Liver (tissue), 9 donors: ENCODE measurements around the gene FRMD7. TPM values are rescaled to one million over a fixed set of nuclear protein-coding genes. Genes with fewer than 3 reads are reported as not detected.

Experiments used
- DNase-seq: peaks from one replicate; pipeline ENCODE4 v3.0.0-alpha.2; 2017; ENCODE audit warnings: low spot score
- H3K27ac ChIP-seq, 2 donors: one replicate each; pipeline ENCODE4 v1.7.0; 2013; ENCODE audit warnings: inconsistent platforms in 2 of 2, low read length in 2 of 2, control low read depth in 1 of 2, low read depth in 1 of 2, mild to moderate bottlenecking in 1 of 2
- H3K27me3 ChIP-seq, 4 donors: one replicate each; pipeline versions ENCODE4 v1.6.1 to v1.7.0; 2013; ENCODE audit warnings: low read length in 3 of 4, inconsistent platforms in 1 of 4, mild to moderate bottlenecking in 1 of 4, moderate library complexity in 1 of 4; ENCODE audit not compliant: control insufficient read depth in 4 of 4, insufficient read depth in 4 of 4
- H3K36me3 ChIP-seq, 4 donors: one replicate each; pipeline versions ENCODE4 v1.6.1 to v1.7.0; 2013; ENCODE audit warnings: low read length in 3 of 4, mild to moderate bottlenecking in 3 of 4, low read depth in 1 of 4, moderate library complexity in 1 of 4; ENCODE audit not compliant: control insufficient read depth in 4 of 4, insufficient read depth in 3 of 4
- H3K4me1 ChIP-seq, 4 donors: one replicate each; pipeline versions ENCODE4 v1.6.1 to v1.7.0; 2013; ENCODE audit warnings: low read length in 3 of 4, mild to moderate bottlenecking in 3 of 4, moderate library complexity in 1 of 4; ENCODE audit not compliant: control insufficient read depth in 4 of 4, insufficient read depth in 4 of 4
- H3K4me3 ChIP-seq, 3 donors: one replicate each; pipeline versions ENCODE4 v1.6.1 to v1.7.0; 2013; ENCODE audit warnings: low read length in 3 of 3, control low read depth in 1 of 3, low read depth in 1 of 3, mild to moderate bottlenecking in 1 of 3
- H3K9ac ChIP-seq, 2 donors: one replicate each; pipeline ENCODE4 v1.7.0; 2013; ENCODE audit warnings: low read length in 2 of 2, mild to moderate bottlenecking in 2 of 2, moderate library complexity in 2 of 2, control low read depth in 1 of 2, low read depth in 1 of 2
- H3K9me3 ChIP-seq, 4 donors: one replicate each; pipeline versions ENCODE4 v1.6.1 to v1.7.0; 2013; ENCODE audit warnings: low read length in 3 of 4; ENCODE audit not compliant: control insufficient read depth in 4 of 4
- ATF3 ChIP-seq: IDR thresholded peaks from 2 replicates; pipeline ENCODE4 v1.6.1; 2016; ENCODE audit warnings: antibody characterized with exemption
- EGR1 ChIP-seq, 2 donors: IDR thresholded peaks; 2 replicates each; pipeline ENCODE4 v1.6.1; 2016 to 2018; ENCODE audit warnings: antibody characterized with exemption in 2 of 2, low read depth in 2 of 2
- FOXA2 ChIP-seq: IDR thresholded peaks from 2 replicates; pipeline ENCODE4 v1.6.1; 2016; ENCODE audit warnings: antibody characterized with exemption
- HNF4A ChIP-seq, 2 donors: conservative IDR thresholded peaks; 2 replicates each; pipeline ENCODE4 v1.6.1; 2016; ENCODE audit warnings: antibody characterized with exemption in 2 of 2, mild to moderate bottlenecking in 2 of 2
- JUND ChIP-seq, 2 donors: IDR thresholded peaks; 2 replicates each; pipeline ENCODE4 v1.6.1; 2016; ENCODE audit warnings: antibody characterized with exemption in 2 of 2
- MAX ChIP-seq: IDR thresholded peaks from 2 replicates; pipeline ENCODE4 v1.6.1; 2016; ENCODE audit warnings: antibody characterized with exemption
- NR2F2 ChIP-seq: IDR thresholded peaks from 2 replicates; pipeline ENCODE4 v1.6.1; 2016; ENCODE audit warnings: antibody characterized with exemption
- RAD21 ChIP-seq, 2 donors: IDR thresholded peaks; 2 replicates each; pipeline ENCODE4 v1.6.1; 2016; ENCODE audit warnings: antibody characterized with exemption in 2 of 2, mild to moderate bottlenecking in 2 of 2
- REST ChIP-seq: IDR thresholded peaks from 2 replicates; pipeline ENCODE4 v1.6.1; 2016; ENCODE audit warnings: antibody characterized with exemption, mild to moderate bottlenecking
- RXRA ChIP-seq, 2 donors: IDR thresholded peaks; 2 replicates each; pipeline ENCODE4 v1.6.1; 2017 to 2018; ENCODE audit warnings: antibody characterized with exemption in 2 of 2, mild to moderate bottlenecking in 1 of 2
- TAF1 ChIP-seq: conservative IDR thresholded peaks from 2 replicates; pipeline ENCODE4 v1.6.1; 2016; ENCODE audit warnings: antibody characterized with exemption, mild to moderate bottlenecking
- ZBTB33 ChIP-seq: IDR thresholded peaks from 2 replicates; pipeline ENCODE4 v1.6.1; 2016; ENCODE audit warnings: antibody characterized with exemption
- WGBS: extraction: QIAGEN DNeasy Blood & Tissue Kit; methylation state at CpG from one replicate; pipeline ENCODE4 v1.1.7; 2013; 5-methylcytosine and 5-hydroxymethylcytosine counted together
- polyA plus RNA-seq, 2 donors: library from polyadenylated mRNA; stranded (reverse) in 1 of 2; unstranded in 1 of 2; fragments of 200-250 nt in 1 of 2; fragments of >200 nt in 1 of 2; fragmentation: Nextera tagmentation in 1 of 2; extraction: Ambion mirVana in 1 of 2; gene quantifications; one replicate each; pipeline versions ENCODE4 v1.2.1 to v1.2.3, GENCODE V29; 2013 to 2015
- total RNA-seq, 2 donors: library from RNA; depleted of rRNA; stranded (reverse); fragments of >200 nt; gene quantifications; one replicate each; pipeline ENCODE4 v1.2.3, GENCODE V29; 2014
- TF ChIP-seq, protein P1 (sequence below): fragments of 150-350 bp; IDR thresholded peaks from 2 replicates; pipeline ENCODE4 v1.5.1; 2017; ENCODE audit warnings: improper control_type of control experiment, low read depth, low read length; ENCODE audit not compliant: missing input control
- donor health status: healthy.
- donor health status: healthy.
- donor health status: healthy.
- donor health status: healthy.
- donor health status: healthy.

The FRMD7 gene
- total and polyA plus RNA-seq, 4 donors: 0.03 to 0.14 (median 0.08) TPM; not detected in 1

- DNase-seq: no peak
- peaks cover 0 to 5% (median 0%) of the 10 kb centered on the region in 4 donors for H3K27me3 ChIP-seq
- no peak for TF ChIP-seq MAX
- TF ChIP-seq, protein P1, sequence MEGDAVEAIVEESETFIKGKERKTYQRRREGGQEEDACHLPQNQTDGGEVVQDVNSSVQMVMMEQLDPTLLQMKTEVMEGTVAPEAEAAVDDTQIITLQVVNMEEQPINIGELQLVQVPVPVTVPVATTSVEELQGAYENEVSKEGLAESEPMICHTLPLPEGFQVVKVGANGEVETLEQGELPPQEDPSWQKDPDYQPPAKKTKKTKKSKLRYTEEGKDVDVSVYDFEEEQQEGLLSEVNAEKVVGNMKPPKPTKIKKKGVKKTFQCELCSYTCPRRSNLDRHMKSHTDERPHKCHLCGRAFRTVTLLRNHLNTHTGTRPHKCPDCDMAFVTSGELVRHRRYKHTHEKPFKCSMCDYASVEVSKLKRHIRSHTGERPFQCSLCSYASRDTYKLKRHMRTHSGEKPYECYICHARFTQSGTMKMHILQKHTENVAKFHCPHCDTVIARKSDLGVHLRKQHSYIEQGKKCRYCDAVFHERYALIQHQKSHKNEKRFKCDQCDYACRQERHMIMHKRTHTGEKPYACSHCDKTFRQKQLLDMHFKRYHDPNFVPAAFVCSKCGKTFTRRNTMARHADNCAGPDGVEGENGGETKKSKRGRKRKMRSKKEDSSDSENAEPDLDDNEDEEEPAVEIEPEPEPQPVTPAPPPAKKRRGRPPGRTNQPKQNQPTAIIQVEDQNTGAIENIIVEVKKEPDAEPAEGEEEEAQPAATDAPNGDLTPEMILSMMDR: no peak
- TF ChIP-seq ATF3: no peak
- no peaks in the 10 kb centered on the region for H3K36me3 ChIP-seq
- no peak overlapping the region for H3K9ac ChIP-seq
- no peak overlapping the region for H3K4me3 ChIP-seq
- H3K4me1 ChIP-seq: peaks cover 0 to 5% (median under 1%) of the 10 kb centered on the region in 4 donors
- no peak overlapping the region for H3K27ac ChIP-seq
- H3K9me3 ChIP-seq: no peaks in the 10 kb centered on the region
Measured at GRCh38 chrX:132125906-132126305, 1.9 kb downstream of the FRMD7 start.

DNA sequence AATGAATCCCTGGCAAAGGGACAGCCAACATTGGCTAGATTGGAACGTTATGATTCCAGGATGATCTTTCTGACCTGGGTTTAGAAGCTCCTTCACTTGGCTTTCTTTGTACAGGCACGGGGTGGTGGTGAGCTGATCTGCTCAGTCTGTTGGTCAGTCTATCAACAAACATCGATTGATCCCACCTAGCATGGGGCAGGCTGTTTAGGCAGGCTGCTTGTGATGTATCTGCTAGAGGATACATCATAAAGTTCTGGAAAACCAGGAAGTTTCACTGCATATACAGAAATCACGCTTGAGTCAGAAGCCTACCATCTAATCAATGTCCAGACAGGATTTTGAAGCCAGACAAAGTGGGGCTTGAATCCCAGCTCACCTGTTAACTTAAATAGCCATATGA lies 6.9 kb downstream of the FRMD7 start:
- TF ChIP-seq JUND (IDR thresholded peaks at IDR 0.05) (no peak), NR2F2 (no peak), ATF3 (no peak), TAF1 (no peak), RAD21 (IDR thresholded peaks at IDR 0.05) (no peak)
- TF ChIP-seq, protein P1: no peak
- 86% methylated on average over 4 of the region's 4 CpGs for WGBS
- Histone ChIP-seq H3K9me3 (no peaks in the 10 kb centered on the region), H3K36me3 (no peaks in the 10 kb centered on the region), H3K9ac (no peak overlapping the region), H3K4me3 (no peak overlapping the region), H3K27ac (no peak overlapping the region), H3K27me3 (peaks cover 0 to 3% (median 0%) of the 10 kb centered on the region in 4 donors), H3K4me1 (no peaks in the 10 kb centered on the region)
- no peak for DNase-seq

GRCh38 chrX:132119821-132120515 lies 7.9 kb downstream of the FRMD7 start:
- Histone ChIP-seq H3K27ac (no peak overlapping the region), H3K4me1 (no peaks in the 10 kb centered on the region), H3K27me3 (peaks cover 0 to 3% (median 0%) of the 10 kb centered on the region in 4 donors), H3K36me3 (no peaks in the 10 kb centered on the region), H3K9ac (no peak overlapping the region), H3K9me3 (no peaks in the 10 kb centered on the region), H3K4me3 (no peak overlapping the region)
- WGBS: 91% methylated on average over 12 of the region's 12 CpGs
- DNase-seq: no peak
- TF ChIP-seq EGR1 (IDR thresholded peaks at IDR 0.05; ENCODE audit: low read depth in 2 of 2) (no peak), ZBTB33 (no peak), REST (no peak), NR2F2 (no peak), HNF4A (conservative IDR thresholded peaks at IDR 0.05) (no peak), FOXA2 (no peak), RXRA (IDR thresholded peaks at IDR 0.05) (no peak)
- TF ChIP-seq, protein P1: no peak
